A673 (cell line): ENCODE results near the gene CS. TPM values are rescaled to one million over a fixed set of nuclear protein-coding genes. Genes with fewer than 3 reads are reported as not detected.
"Not testable (repeated sequence)": the region's sequence is repeated elsewhere in the genome, so short reads cannot be mapped to it uniquely, and the experiment has no call there.

Experiments
- BruUV-seq: library from RNA; stranded (reverse); fragments of 400-500 nt; replicated peaks from 2 replicates; lab custom pipeline; 2021; lab: Mats Ljungman, UMichigan
- CTCF ChIA-PET: fragments of 300-600 bp; sonication (Branson Sonifier 250); formaldehyde crosslinking; loops from one replicate; lab custom pipeline; 2022; ENCODE audit warnings: antibody characterized with exemption; lab: Charles Lee
- POLR2A ChIA-PET: fragments of 300-600 bp; sonication (Branson Sonifier 250); formaldehyde crosslinking; loops from one replicate; lab custom pipeline; 2022; ENCODE audit warnings: antibody characterized with exemption; ENCODE audit not compliant: low non-redundant PET; lab: Charles Lee
- DNase-seq: peaks from one replicate; pipeline ENCODE4 v3.0.0-alpha.2; 2015; ENCODE audit warnings: low spot score
- H3K27ac ChIP-seq: fragments of 200-600 bp; sonication (generic); 2 replicates; pipeline ENCODE4 v1.5.1; 2016; ENCODE audit warnings: mixed run types, low read depth, mild to moderate bottlenecking, mixed read lengths, antibody characterized with exemption, low read length; ENCODE audit not compliant: poor library complexity, severe bottlenecking
- H3K27me3 ChIP-seq: fragments of 200-600 bp; sonication (generic); replicated peaks from 2 replicates; pipeline ENCODE4 v1.6.1; 2017; ENCODE audit warnings: mixed run types, low read depth, mild to moderate bottlenecking, mixed read lengths, antibody characterized with exemption, low read length; ENCODE audit not compliant: insufficient read depth, poor library complexity
- H3K36me3 ChIP-seq: fragments of 200-600 bp; sonication (generic); 2 replicates; pipeline ENCODE4 v1.6.1; 2016; ENCODE audit warnings: mixed run types, mild to moderate bottlenecking, mixed read lengths, antibody characterized with exemption, low read length; ENCODE audit not compliant: insufficient read depth, poor library complexity, severe bottlenecking
- H3K4me1 ChIP-seq: fragments of 200-600 bp; sonication (generic); 2 replicates; pipeline ENCODE4 v1.6.1; 2017; ENCODE audit warnings: mixed run types, mild to moderate bottlenecking, mixed read lengths, antibody characterized with exemption, low read length; ENCODE audit not compliant: insufficient read depth, poor library complexity, severe bottlenecking
- H3K4me3 ChIP-seq: fragments of 200-600 bp; sonication (generic); 2 replicates; pipeline ENCODE4 v1.5.1; 2016; ENCODE audit warnings: low read depth, mixed run types, mild to moderate bottlenecking, mixed read lengths, low read length; ENCODE audit not compliant: poor library complexity, severe bottlenecking
- H3K9me3 ChIP-seq: fragments of 200-600 bp; sonication (generic); 2 replicates; pipeline ENCODE4 v1.6.1; 2016; ENCODE audit warnings: mixed run types, low read depth, mild to moderate bottlenecking, mixed read lengths, antibody characterized with exemption, low read length; ENCODE audit not compliant: poor library complexity, severe bottlenecking
- EZH2 ChIP-seq: fragments of 200-600 bp; sonication (generic); IDR thresholded peaks from 2 replicates; pipeline ENCODE4 v1.6.1; 2017; ENCODE audit warnings: borderline replicate concordance, low read depth, mild to moderate bottlenecking, mixed read lengths, antibody characterized with exemption, low read length; ENCODE audit not compliant: poor library complexity, severe bottlenecking
- intact Hi-C: fragments of 100-400 bp; cut with micrococcal nuclease; formaldehyde crosslinking; loops from one replicate; pipeline ENCODE4 v1.10.0; 2022; ENCODE audit not compliant: unreplicated experiment
- total RNA-seq: library from RNA; stranded (reverse); gene quantifications from 2 replicates; pipeline ENCODE4 v1.2.3, GENCODE V29; 2021
- TF ChIP-seq, protein P1 (sequence below): fragments of 300-800, 200-600 bp; sonication (generic); conservative IDR thresholded peaks from 2 replicates; pipeline ENCODE4 v1.5.1; 2017; ENCODE audit warnings: low read depth, mild to moderate bottlenecking, antibody characterized with exemption, low read length, moderate library complexity, mixed read lengths

The CS gene
- total RNA-seq, 1 experiment from 2014 or later = 448 TPM

DNA sequence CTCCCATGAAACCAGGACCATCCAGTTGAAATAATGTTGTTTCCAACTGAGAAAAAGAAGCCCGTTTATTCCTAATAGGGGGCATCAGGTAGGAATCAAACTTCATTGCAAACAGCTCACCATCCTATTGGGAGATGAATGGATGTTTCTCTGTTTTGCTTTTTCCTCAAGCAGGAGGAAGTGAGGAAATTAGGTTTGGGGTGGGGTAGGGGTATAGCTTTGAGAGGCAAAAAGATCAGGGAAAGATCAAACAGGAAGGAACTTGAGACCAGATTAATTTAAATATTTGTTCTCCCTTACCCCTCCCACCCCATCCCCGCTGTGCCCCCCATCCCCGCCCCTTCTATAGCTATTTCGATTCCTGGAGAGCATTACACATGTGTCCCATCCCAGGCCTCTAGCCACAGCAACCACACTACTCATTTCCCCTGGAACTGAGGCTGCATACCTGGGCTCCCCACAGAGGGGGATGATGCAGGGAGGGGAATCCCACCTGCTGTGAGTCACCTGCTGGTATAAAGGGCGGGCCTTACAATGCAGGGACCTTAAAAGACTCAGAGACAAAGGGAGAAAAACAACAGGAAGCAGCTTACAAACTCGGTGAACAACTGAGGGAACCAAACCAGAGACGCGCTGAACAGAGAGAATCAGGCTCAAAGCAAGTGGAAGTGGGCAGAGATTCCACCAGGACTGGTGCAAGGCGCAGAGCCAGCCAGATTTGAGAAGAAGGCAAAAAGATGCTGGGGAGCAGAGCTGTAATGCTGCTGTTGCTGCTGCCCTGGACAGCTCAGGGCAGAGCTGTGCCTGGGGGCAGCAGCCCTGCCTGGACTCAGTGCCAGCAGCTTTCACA, 38.4 kb upstream of the CS start, which contains the start of gene IL23A:
Gene IL23A, plus strand, starts transcription at position 577 of the 850 bp plus-strand sequence. Its CDS starts 161 bp downstream, at position 738.
- H3K27me3 ChIP-seq = no peaks in the 10 kb centered on the region
- ChIA-PET CTCF (no interaction called here), POLR2A (no interaction called here)
- intact Hi-C loops = no loop called here
- no peaks in the 10 kb centered on the region for H3K9me3 ChIP-seq
- no peaks in the 10 kb centered on the region for H3K36me3 ChIP-seq
- H3K4me3 ChIP-seq = no peak within 1 kb of the TSS
- no peak for TF ChIP-seq EZH2
- TF ChIP-seq, protein P1, sequence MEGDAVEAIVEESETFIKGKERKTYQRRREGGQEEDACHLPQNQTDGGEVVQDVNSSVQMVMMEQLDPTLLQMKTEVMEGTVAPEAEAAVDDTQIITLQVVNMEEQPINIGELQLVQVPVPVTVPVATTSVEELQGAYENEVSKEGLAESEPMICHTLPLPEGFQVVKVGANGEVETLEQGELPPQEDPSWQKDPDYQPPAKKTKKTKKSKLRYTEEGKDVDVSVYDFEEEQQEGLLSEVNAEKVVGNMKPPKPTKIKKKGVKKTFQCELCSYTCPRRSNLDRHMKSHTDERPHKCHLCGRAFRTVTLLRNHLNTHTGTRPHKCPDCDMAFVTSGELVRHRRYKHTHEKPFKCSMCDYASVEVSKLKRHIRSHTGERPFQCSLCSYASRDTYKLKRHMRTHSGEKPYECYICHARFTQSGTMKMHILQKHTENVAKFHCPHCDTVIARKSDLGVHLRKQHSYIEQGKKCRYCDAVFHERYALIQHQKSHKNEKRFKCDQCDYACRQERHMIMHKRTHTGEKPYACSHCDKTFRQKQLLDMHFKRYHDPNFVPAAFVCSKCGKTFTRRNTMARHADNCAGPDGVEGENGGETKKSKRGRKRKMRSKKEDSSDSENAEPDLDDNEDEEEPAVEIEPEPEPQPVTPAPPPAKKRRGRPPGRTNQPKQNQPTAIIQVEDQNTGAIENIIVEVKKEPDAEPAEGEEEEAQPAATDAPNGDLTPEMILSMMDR = no peak
- no peaks in the 10 kb centered on the region for H3K4me1 ChIP-seq
- H3K27ac ChIP-seq = peak within 1 kb of the TSS; percentile 42
- BruUV-seq = no TSS peak
- no peak for DNase-seq

DNA sequence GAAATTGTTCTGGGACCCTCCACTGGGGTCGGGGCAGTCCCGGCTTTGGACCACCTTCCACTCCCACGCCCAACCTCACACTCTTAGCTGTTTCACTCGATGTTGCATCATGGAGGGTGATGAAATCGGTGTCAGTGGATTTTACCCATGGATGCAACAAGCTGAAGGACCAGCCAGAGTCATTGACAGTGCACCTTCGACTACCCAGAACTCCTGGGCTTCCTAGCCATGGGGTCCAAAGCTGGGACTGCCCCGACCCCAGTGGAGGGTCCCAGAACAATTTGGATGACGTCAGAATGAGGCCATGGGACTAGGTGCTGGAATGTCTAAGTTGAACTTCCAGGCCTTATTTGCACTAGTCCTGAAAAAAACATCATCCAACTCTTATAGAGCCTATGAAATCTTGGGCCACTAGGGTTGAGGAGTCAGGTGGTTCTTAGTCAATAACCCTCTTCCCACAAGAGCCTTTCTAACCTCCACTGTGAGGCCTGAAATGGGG, 37.7 kb upstream of the CS start:
- Histone ChIP-seq H3K4me1 (peaks cover 4% of the 10 kb centered on the region), H3K4me3 (no peak overlapping the region), H3K36me3 (no peaks in the 10 kb centered on the region), H3K27me3 (no peaks in the 10 kb centered on the region), H3K9me3 (no peaks in the 10 kb centered on the region), H3K27ac (no peak overlapping the region)
- intact Hi-C loops = no loop called here
- no peak for TF ChIP-seq EZH2
- TF ChIP-seq, protein P1 = no peak
- POLR2A ChIA-PET = no interaction called here
- CTCF ChIA-PET = no interaction called here
- BruUV-seq = no TSS peak
- no peak for DNase-seq

DNA sequence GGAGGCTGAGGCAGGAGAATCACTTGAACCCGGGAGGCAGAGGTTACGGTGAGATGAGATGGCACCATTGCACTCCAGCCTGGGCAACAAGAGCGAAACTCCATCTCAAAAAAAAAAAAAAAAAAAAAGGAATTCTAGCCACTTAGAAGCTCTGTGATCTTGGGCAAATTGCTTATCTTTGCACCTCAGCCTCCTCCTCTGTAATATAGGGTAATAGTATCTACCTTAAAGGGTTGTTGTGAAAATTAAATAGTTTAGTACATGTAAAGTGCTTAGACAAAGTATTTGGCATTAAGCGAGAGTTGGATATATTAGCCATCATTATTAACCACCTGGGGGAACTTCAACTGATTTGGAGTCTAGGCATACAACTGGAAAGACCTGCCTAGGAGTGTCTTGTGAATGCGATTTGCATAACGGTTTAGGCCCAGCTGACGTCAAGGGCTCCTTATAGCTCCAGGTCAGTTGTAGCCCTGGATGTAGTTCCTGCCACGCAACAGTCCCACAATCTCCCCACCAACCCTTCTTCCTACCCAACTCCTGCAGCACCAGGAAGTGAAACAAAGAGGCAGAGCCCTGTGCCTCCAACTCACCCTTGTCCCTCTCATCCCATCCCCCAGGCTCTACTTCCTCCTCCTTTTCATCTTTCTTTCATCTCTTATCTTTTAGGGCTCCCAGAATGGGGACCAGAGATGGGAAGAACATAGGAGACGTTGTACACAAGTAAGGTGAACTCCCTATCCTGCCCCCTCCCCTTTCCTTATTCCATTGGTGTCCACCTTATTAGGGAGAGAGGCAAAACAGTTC, 36.4 kb upstream of the CS start:
- BruUV-seq = no TSS peak
- TF ChIP-seq EZH2 = no peak
- TF ChIP-seq, protein P1 = no peak
- CTCF ChIA-PET = no interaction called here
- Histone ChIP-seq H3K36me3 (no peaks in the 10 kb centered on the region), H3K4me1 (peaks cover 7% of the 10 kb centered on the region), H3K9me3 (no peaks in the 10 kb centered on the region), H3K4me3 (no peak overlapping the region), H3K27ac (no peak overlapping the region), H3K27me3 (no peaks in the 10 kb centered on the region)
- intact Hi-C loops = no loop called here
- POLR2A ChIA-PET = no interaction called here
- no peak for DNase-seq

DNA sequence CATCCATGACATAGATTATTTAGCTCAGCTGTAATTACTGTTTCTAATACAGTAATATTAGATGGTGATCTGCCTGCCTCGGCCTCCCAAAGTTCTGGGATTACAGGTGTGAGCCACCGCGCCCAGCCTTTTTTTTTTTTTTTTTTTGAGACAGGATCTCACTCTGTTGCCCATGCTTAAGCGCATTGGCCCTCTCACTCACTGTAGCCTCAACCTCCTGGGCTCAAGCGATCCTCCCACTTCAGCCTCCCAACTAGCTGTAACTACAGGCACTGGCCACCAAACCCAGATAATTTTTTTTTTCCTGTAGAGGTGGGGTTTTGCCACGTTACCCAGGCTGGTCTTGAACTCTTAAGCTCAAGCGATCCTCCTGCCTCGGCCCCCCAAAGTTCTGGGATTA, 35.4 kb upstream of the CS start:
- H3K27me3 ChIP-seq, H3K36me3 ChIP-seq, BruUV-seq, CTCF ChIA-PET, H3K4me1 ChIP-seq, DNase-seq, H3K27ac ChIP-seq, H3K9me3 ChIP-seq, H3K4me3 ChIP-seq, intact Hi-C loops: not testable (repeated sequence)
- POLR2A ChIA-PET = interaction anchor here (0.6 kb wide), 1 partner anchor 180 kb away, joined by 4 read pairs; no protein-coding TSS in a partner anchor
